Spleen (tissue), 13 donors: ENCODE results near the gene FGA. TPM values are rescaled to one million over a fixed set of nuclear protein-coding genes. Genes with fewer than 3 reads are reported as not detected.

Source experiments
- DNase-seq: peaks from one replicate; pipeline ENCODE4 v3.0.0-alpha.2; 2020
- H3K27ac ChIP-seq, 8 donors: fragments of 200-600 bp; sonication (generic) in 7 of 8; 1 replicate in 4 of 8; 2 replicates in 4 of 8; pipeline versions ENCODE4 v1.5.0 to v1.8.0; 2016 to 2021; ENCODE audit warnings: inconsistent platforms in 4 of 8, mild to moderate bottlenecking in 4 of 8, moderate library complexity in 1 of 8
- H3K27me3 ChIP-seq, 7 donors: fragments of 200-600 bp; sonication (generic) in 6 of 7; replicated peaks in 1 of 7; 1 replicate in 4 of 7; 2 replicates in 3 of 7; pipeline versions ENCODE4 v1.5.0 to v1.8.0; 2016 to 2021; ENCODE audit warnings: inconsistent platforms in 3 of 7, mild to moderate bottlenecking in 1 of 7
- H3K36me3 ChIP-seq, 6 donors: fragments of 200-600 bp; sonication (generic) in 5 of 6; 1 replicate in 4 of 6; 2 replicates in 2 of 6; pipeline versions ENCODE4 v1.5.0 to v1.8.0; 2016 to 2021; ENCODE audit warnings: inconsistent platforms in 2 of 6
- H3K4me1 ChIP-seq, 6 donors: fragments of 200-600 bp; sonication (generic) in 5 of 6; 1 replicate in 3 of 6; 2 replicates in 3 of 6; pipeline versions ENCODE4 v1.5.0 to v1.8.0; 2016 to 2021; ENCODE audit warnings: inconsistent platforms in 3 of 6
- H3K4me3 ChIP-seq, 8 donors: fragments of 200-600 bp; sonication (generic) in 7 of 8; 1 replicate in 4 of 8; 2 replicates in 4 of 8; pipeline versions ENCODE4 v1.5.0 to v1.8.0; 2016 to 2021; ENCODE audit warnings: inconsistent platforms in 4 of 8, mild to moderate bottlenecking in 4 of 8, moderate library complexity in 2 of 8
- H3K9me3 ChIP-seq, 8 donors: fragments of 200-600 bp; sonication (generic) in 7 of 8; 1 replicate in 4 of 8; 2 replicates in 4 of 8; pipeline versions ENCODE4 v1.5.0 to v1.8.0; 2016 to 2021; ENCODE audit warnings: inconsistent platforms in 4 of 8
- POLR2A ChIP-seq, 3 donors: fragments of 450-650 bp; IDR thresholded peaks; one replicate each; pipeline ENCODE4 v1.5.1; 2017; ENCODE audit warnings: antibody characterized with exemption in 3 of 3, mild to moderate bottlenecking in 1 of 3
- POLR2AphosphoS5 ChIP-seq, 3 donors: sonication (generic); formaldehyde crosslinking; IDR thresholded peaks; one replicate each; pipeline ENCODE4 v1.5.1; 2017; ENCODE audit warnings: antibody characterized with exemption in 3 of 3
- WGBS, 5 donors: extraction: QIAGEN DNeasy Blood & Tissue Kit in 3 of 5; methylation state at CpG; one replicate each; pipeline versions ENCODE4 v1.1.5 to v1.1.7; 2013 to 2018; 5-methylcytosine and 5-hydroxymethylcytosine counted together
- intact Hi-C: fragments of 100-400 bp; cut with DNase I; formaldehyde crosslinking; loops from one replicate; pipeline ENCODE4 v1.15.0; 2023; ENCODE audit warnings: low total_unique reads
- long read RNA-seq, 2 donors: transcript quantifications; one replicate each; lab custom pipeline, GENCODE V29; 2026
- polyA plus RNA-seq, 3 donors: library from polyadenylated mRNA; stranded (reverse); fragments of 200-250 nt; gene quantifications; one replicate each; pipeline ENCODE4 v1.2.1, GENCODE V29; 2013
- total RNA-seq, 7 donors: library from RNA; depleted of rRNA in 3 of 7; stranded (reverse); fragments of >200 nt in 3 of 7; fragmentation: NEBNext Ultra II Directional in 4 of 7; extraction: Animal tissue kit (Norgen Biotek cat#: 25700) in 4 of 7; gene quantifications; one replicate each; pipeline versions ENCODE4 v1.1.0 to v1.2.1, GENCODE V29; 2016 to 2021
- TF ChIP-seq, protein P1 (sequence below), 11 experiments: fragments of 200-600 bp in 7 of 11; fragments of 450-650 bp in 4 of 11; sonication (generic) in 4 of 11; IDR thresholded peaks in 8 of 11; conservative IDR thresholded peaks in 3 of 11; 1 replicate in 7 of 11; 2 replicates in 4 of 11; pipeline versions ENCODE4 v1.4.0 to v1.8.0; 2016 to 2021; ENCODE audit warnings: antibody characterized with exemption in 11 of 11, inconsistent platforms in 4 of 11, mild to moderate bottlenecking in 1 of 11
- donor health status: healthy with polysubstance abuse.
- donor health status: DM: no; HTN: no; CAD: no; lungs with moderate emphysema.
- donor health status: DM: no; HTN: no; CAD: no.
- donor health status: Bipolar disorder and iron deficiency.
- donor health status: healthy.
- donor health status: DM: no; HTN: no; CAD: no.
- donor health status: DM: yes; HTN: yes; CAD: no.

FGA gene
- total RNA-seq (1 to 10 TPM in 1 of 7 donors, not detected in 6; 2.8 TPM), polyA plus RNA-seq (under 1 TPM in 2 of 3 donors, not detected in 1; 0.06 to 0.11 TPM)
- long read RNA-seq, donor 1, result 0 reads
- long read RNA-seq, donor 2, result 0 reads

DNA sequence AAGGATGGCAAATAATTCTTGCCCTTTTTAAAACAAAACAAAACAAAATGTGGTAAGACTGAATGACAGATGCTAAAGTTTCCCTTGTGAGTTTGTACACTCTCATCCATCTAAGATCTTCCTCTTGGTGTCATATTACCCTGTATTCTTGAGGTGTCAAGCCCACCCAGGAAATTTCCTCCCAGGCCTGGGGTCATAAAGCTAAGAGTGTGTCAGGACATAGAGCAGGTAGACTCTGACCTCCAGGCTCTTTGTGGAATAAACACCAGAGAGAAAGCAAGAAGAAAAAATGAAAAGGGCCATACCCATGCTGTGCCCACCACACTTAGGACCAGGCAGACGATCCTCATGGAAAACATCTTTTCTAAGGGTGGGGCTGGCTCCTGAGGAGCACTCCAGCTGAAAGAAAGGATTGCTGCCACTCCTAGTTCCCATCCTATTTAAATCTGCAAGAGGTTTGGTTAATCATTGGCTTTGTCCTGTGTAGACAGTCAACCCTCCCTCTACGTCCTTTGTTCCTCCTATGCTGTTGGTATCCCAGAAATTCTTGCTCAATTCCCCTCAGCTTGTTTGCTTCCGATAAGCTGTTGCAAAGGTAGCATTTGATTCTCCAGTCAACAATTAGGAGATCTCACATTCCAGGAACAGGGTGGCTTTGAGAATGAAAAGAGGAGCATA, at the start of gene FGA:
FGA (minus strand) TSS at position 414 of the 678 bp plus-strand sequence; CDS start at position 359, 55 bp downstream.
- Histone ChIP-seq H3K27me3 (peaks cover 0 to 41% (median 0%) of the 10 kb centered on the region in 7 donors), H3K4me1 (no peaks in the 10 kb centered on the region), H3K4me3 (no peak within 1 kb of the TSS), H3K27ac (no peak within 1 kb of the TSS), H3K9me3 (no peaks in the 10 kb centered on the region), H3K36me3 (no peaks in the 10 kb centered on the region)
- 72 to 84% (median 74%) methylated on average over 3 of the region's 3 CpGs for WGBS, 5 donors
- TF ChIP-seq POLR2A (IDR thresholded peaks at IDR 0.05) (no peak), POLR2AphosphoS5 (IDR thresholded peaks at IDR 0.05) (no peak)
- TF ChIP-seq, protein P1, sequence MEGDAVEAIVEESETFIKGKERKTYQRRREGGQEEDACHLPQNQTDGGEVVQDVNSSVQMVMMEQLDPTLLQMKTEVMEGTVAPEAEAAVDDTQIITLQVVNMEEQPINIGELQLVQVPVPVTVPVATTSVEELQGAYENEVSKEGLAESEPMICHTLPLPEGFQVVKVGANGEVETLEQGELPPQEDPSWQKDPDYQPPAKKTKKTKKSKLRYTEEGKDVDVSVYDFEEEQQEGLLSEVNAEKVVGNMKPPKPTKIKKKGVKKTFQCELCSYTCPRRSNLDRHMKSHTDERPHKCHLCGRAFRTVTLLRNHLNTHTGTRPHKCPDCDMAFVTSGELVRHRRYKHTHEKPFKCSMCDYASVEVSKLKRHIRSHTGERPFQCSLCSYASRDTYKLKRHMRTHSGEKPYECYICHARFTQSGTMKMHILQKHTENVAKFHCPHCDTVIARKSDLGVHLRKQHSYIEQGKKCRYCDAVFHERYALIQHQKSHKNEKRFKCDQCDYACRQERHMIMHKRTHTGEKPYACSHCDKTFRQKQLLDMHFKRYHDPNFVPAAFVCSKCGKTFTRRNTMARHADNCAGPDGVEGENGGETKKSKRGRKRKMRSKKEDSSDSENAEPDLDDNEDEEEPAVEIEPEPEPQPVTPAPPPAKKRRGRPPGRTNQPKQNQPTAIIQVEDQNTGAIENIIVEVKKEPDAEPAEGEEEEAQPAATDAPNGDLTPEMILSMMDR (IDR thresholded peaks at IDR 0.05 in 8 of 11, conservative IDR thresholded peaks at IDR 0.05 in 3 of 11), result no peak
- intact Hi-C loops, result no loop called here
- DNase-seq, result no peak

DNA sequence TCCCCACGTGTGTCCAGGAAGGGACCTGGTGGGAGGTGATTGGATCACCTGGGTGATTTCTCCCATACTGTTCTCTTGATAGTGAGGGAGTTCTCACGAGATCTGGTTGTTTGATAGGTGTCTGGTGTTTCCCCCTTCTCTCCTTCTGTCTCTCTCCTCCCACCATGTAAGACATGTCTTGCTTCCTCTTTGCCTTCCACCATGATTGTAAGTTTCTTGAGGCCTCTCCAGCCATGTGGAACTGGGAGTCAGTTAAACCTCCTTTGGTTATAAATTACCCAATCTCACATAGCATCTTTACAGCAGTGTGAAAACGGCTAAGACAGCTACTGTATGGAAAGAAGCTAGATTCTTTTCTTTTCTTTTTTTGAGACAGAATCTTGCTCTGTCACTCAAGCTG, 43.5 kb upstream of the FGA start:
- H3K27me3 ChIP-seq, result peaks cover 0 to 37% (median 5%) of the 10 kb centered on the region in 7 donors
- H3K4me1 ChIP-seq, result no peaks in the 10 kb centered on the region
- 51 to 71% (median 61%) methylated on average over 3 of the region's 3 CpGs for WGBS, 5 donors
- TF ChIP-seq POLR2AphosphoS5 (IDR thresholded peaks at IDR 0.05) (no peak), POLR2A (IDR thresholded peaks at IDR 0.05) (no peak)
- TF ChIP-seq, protein P1 (IDR thresholded peaks at IDR 0.05 in 8 of 11, conservative IDR thresholded peaks at IDR 0.05 in 3 of 11), result no peak
- no peaks in the 10 kb centered on the region for H3K36me3 ChIP-seq
- H3K9me3 ChIP-seq, result no peaks in the 10 kb centered on the region
- no peak overlapping the region for H3K27ac ChIP-seq
- no peak overlapping the region for H3K4me3 ChIP-seq
- no peak for DNase-seq
- intact Hi-C loops, result no loop called here

DNA sequence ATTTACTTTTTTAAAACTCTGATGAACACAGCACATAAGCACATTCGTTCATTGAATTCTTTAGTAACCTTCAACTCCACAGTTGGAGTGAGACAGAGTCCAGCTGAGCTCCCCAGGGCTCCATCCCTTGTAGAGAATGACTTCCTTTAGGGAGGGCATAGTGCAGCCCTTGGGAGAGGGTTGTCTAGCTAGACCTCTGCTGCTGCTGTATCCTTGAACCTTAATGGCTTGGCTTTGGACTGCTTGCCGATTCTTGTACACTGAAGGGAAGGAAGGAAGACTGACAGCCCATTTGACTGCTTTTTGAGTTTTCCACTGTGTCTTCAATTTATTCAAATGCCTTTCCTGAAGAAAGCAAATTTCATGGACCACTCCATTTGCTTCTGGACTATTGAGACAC, 41.3 kb upstream of the FGA start:
- 54 to 80% (median 69%) methylated on average over 2 of the region's 2 CpGs for WGBS, 5 donors
- H3K27ac ChIP-seq, result no peak overlapping the region
- H3K4me1 ChIP-seq, result peaks cover 3 to 5% (median 5%) of the 10 kb centered on the region in 6 donors
- H3K27me3 ChIP-seq, result peaks cover 0 to 59% (median 17%) of the 10 kb centered on the region in 7 donors
- no peaks in the 10 kb centered on the region for H3K36me3 ChIP-seq
- no peak for DNase-seq
- no peaks in the 10 kb centered on the region for H3K9me3 ChIP-seq
- H3K4me3 ChIP-seq, result no peak overlapping the region
- TF ChIP-seq POLR2A (IDR thresholded peaks at IDR 0.05) (no peak), POLR2AphosphoS5 (IDR thresholded peaks at IDR 0.05) (no peak)
- TF ChIP-seq, protein P1 (IDR thresholded peaks at IDR 0.05 in 8 of 11, conservative IDR thresholded peaks at IDR 0.05 in 3 of 11), result no peak
- intact Hi-C loops, result no loop called here

DNA sequence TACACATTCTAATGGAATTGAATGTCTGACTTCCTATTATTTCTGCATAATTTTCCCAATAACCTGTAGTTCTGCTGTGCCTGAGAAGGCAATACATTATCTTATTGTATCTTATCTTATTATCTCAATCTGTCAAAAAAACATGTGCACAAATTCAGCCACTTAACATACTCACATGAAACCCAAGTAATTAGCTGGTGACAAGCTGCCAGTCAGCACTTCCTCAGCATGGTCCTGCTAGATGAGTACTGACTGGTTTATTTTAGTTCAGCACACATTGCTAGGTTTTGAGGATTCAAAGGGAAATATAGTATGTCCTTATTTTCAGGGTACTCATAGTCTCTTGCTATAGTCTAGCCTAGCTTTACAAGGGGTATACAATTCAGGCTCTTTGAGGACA, 39.8 kb upstream of the FGA start:
- no peak for TF ChIP-seq POLR2A (IDR thresholded peaks at IDR 0.05)
- TF ChIP-seq, protein P1 (IDR thresholded peaks at IDR 0.05 in 8 of 11, conservative IDR thresholded peaks at IDR 0.05 in 3 of 11), result no peak
- TF ChIP-seq POLR2AphosphoS5 (IDR thresholded peaks at IDR 0.05), result no peak
- Histone ChIP-seq H3K9me3 (no peaks in the 10 kb centered on the region), H3K36me3 (no peaks in the 10 kb centered on the region), H3K4me3 (no peak overlapping the region), H3K4me1 (peaks cover 4 to 10% (median 9%) of the 10 kb centered on the region in 6 donors), H3K27ac (no peak overlapping the region), H3K27me3 (peaks cover 0 to 66% (median 20%) of the 10 kb centered on the region in 7 donors)
- intact Hi-C loops, result no loop called here
- DNase-seq, result no peak
